GM21576 (cell line): Measurements from ENCODE around the gene CYB5RL.

Source experiments
- ATAC-seq: cut with Tn5 transposase; IDR thresholded peaks from one replicate; pipeline ENCODE4 v1.9.1; 2021; ENCODE audit warnings: mild to moderate bottlenecking, moderate library complexity; ENCODE audit not compliant: unreplicated experiment

The CYB5RL gene

DNA sequence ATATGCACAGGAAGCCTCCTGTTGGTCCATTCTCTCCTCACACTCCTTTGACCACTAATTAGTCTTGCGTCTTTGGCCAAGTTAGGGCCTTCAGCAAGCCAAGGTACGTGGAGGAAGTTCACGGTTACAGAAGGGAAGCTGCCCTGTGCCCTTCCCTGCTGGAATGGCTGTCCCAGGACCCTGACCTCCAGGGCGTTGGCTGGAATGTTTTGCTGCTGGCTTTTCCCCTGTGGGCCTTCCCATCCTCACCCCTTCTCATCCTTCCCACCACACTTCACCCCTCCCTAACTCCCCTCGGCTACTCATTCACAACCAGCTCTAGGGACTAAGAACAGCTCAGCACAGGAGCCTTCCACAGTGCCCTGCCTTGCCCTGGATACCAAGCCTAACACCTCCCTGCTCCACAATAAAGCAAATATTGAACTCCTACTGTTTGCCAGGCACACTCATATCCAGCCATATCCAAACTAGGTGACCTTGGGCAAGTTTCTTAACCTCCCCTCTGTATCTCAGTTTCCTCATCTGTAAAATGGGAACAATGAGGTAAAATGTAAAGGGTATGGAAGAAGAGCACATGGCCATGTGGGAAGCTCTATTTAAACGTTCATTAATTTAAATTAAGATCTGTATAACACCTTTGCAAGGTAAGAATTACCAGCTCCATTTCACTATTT is 38.2 kb downstream of the CYB5RL start:
- ATAC-seq = no peak

- ATAC-seq = no peak
Measured at GRCh38 chr1:54160351-54160750, 39.5 kb downstream of the CYB5RL start.

GRCh38 chr1:54159733-54160316 is 40.0 kb downstream of the CYB5RL start:
- no peak for ATAC-seq

- ATAC-seq = no peak
Measured at GRCh38 chr1:54158071-54158470, 41.8 kb downstream of the CYB5RL start.

DNA sequence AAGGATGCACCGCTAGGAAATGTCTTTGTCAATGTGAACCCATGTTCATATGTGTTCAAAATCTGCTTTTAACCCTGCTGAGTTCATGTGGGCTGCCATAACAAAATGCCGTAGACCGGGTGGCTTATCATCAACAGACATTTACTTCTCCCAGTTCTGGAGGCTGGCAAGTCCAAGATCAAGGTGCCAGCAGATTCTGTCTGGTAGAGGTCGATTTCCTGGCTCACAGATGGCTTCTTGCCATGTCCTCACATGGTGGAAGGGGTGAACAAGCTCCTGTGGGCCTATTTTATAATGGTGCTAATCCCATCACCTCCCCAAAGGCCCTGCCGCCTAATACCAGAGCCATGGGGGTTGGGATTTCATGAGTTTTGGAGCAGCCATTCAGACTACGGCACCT is 42.4 kb downstream of the CYB5RL start:
- no peak for ATAC-seq

- no peak for ATAC-seq
Measured at GRCh38 chr1:54156986-54157385, 42.8 kb downstream of the CYB5RL start.

GRCh38 chr1:54156201-54156600 is 43.6 kb downstream of the CYB5RL start:
- ATAC-seq = no peak

- ATAC-seq = no peak
Measured at GRCh38 chr1:54153535-54154439, 46.0 kb downstream of the CYB5RL start.

DNA sequence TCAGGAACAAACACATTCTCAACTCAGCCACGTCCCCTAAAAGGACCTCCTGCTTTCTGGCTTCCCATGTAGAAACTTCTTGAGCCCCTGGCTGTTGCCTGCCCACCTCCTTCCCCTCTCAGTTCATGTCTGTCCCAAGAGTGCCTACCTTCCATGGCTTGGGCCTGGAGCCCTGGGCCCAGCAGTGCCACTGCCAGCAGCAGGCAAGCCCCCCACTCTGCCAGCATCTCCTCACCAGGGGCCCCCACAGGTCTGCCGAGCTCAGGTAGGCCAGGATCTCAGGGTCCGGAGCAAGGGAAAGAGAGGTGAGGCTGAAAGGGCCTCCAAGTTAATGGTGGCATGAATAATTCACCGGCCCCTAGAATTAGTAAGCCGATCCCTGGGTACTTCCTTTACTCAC is 47.1 kb downstream of the CYB5RL start, which contains the start of gene CDCP2:
CDCP2 (minus strand) TSS at position 305 of the 400 bp plus-strand sequence; CDS start at position 227, 78 bp downstream.
- no peak for ATAC-seq

DNA sequence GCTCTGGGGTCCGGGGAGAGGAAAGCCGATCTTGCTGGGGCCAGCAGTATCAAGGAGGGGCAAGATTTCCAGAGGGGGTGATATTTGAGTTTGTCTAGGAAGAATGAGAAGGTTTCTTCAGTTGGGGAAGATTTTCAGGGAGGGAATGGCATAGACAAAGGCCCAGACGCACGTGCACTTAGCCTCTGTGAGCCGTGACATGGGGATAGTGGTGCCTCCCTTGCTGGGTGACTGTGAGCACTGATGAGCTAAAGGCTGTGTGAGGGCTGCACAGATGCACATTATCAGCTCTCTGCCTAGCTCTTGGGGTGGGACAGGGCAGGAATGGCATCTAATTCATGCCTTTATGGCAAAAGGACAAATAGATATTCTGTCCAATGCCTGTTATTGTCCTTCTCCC is 48.8 kb downstream of the CYB5RL start:
- no peak for ATAC-seq
